ENCODE measurements around the gene RNASEL. TPM values are rescaled to one million over a fixed set of nuclear protein-coding genes. Genes with fewer than 3 reads are reported as not detected.

Gene RNASEL
- total and polyA plus RNA-seq, 2 of the 13 experiments (the other 11 are each of a cell fraction or from before 2014, with no cell fraction given): 0.05 to 0.20 TPM

DNA sequence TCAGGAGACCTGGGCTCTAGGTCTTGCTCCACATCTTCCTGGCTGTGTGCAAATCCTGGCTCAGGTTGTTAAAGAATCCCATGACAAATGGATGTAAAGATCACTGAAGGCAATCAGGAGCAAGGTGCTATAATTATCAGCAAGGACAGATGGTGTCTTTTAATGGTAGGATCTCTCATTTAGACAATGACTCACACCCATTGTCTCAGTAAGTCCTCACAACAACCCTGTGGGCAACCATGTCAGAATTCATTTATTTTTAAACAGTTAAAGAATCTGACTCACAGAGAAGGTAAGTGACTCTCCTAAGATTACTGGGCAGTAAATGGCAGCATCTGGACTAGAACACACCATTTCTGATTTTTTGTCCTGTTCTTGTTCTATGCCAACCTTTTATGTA lies 32.8 kb downstream of the RNASEL start:
- H4K20me1 ChIP-seq (ENCODE audit: insufficient read depth, low read length): no peaks in the 10 kb centered on the region
- H2AFZ ChIP-seq (ENCODE audit: low read length): no peak overlapping the region
- ChIA-PET CTCF (ENCODE audit: low intra/inter-chr PET ratio, low total read pairs) (no interaction called here), POLR2A (no interaction called here)
- intact Hi-C loops (cut with micrococcal nuclease; ENCODE audit: unreplicated experiment) (no loop called here), in situ Hi-C loops (cut with HindIII; ENCODE audit: extremely low pct_ligation_motif_present, low pct_unique_long_range_greater_than_20kb) (no loop called here)
- H3K4me1 ChIP-seq (ENCODE audit: insufficient read depth, low read length): no peaks in the 10 kb centered on the region
- DNase-seq (ENCODE audit: low spot score) (no peak), ATAC-seq (no peak), FAIRE-seq (no peak)
- no peak overlapping the region for H3K4me3 ChIP-seq (replicated peaks in 1 of 3; ENCODE audit: insufficient read depth in 1 of 3, low read depth in 2 of 3, low read length in 3 of 3)
- no TSS peak for BruUV-seq (replicated peaks)
- H3K79me2 ChIP-seq (ENCODE audit: insufficient read depth, low read length): no peaks in the 10 kb centered on the region
- no peak overlapping the region for H3K4me2 ChIP-seq (ENCODE audit: low read depth, low read length)
- no peak overlapping the region for H3K9ac ChIP-seq (ENCODE audit: insufficient read depth, low read depth, low read length)
- no peak overlapping the region for H3K27ac ChIP-seq (ENCODE audit: extremely low read length, insufficient read depth, low read length)
- no peaks in the 10 kb centered on the region; a peak in 1 of 5 replicates for H3K27me3 ChIP-seq (ENCODE audit: control insufficient read depth in 1 of 2, insufficient read depth in 2 of 2, low read length in 2 of 2)
- no peaks in the 10 kb centered on the region; the same call in 1 of the 2 replicates for H3K9me3 ChIP-seq (ENCODE audit: low read length)
- no peaks in the 10 kb centered on the region for H3K36me3 ChIP-seq (replicated peaks in 1 of 2; ENCODE audit: control insufficient read depth in 1 of 2, insufficient read depth in 2 of 2, low read length in 2 of 2)
- TF ChIP-seq, protein P1, sequence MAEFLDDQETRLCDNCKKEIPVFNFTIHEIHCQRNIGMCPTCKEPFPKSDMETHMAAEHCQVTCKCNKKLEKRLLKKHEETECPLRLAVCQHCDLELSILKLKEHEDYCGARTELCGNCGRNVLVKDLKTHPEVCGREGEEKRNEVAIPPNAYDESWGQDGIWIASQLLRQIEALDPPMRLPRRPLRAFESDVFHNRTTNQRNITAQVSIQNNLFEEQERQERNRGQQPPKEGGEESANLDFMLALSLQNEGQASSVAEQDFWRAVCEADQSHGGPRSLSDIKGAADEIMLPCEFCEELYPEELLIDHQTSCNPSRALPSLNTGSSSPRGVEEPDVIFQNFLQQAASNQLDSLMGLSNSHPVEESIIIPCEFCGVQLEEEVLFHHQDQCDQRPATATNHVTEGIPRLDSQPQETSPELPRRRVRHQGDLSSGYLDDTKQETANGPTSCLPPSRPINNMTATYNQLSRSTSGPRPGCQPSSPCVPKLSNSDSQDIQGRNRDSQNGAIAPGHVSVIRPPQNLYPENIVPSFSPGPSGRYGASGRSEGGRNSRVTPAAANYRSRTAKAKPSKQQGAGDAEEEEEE (CRISPR knock-in tag; IDR thresholded peaks at IDR 0.05; ENCODE audit: borderline replicate concordance): no peak
- TF ChIP-seq, protein P2, sequence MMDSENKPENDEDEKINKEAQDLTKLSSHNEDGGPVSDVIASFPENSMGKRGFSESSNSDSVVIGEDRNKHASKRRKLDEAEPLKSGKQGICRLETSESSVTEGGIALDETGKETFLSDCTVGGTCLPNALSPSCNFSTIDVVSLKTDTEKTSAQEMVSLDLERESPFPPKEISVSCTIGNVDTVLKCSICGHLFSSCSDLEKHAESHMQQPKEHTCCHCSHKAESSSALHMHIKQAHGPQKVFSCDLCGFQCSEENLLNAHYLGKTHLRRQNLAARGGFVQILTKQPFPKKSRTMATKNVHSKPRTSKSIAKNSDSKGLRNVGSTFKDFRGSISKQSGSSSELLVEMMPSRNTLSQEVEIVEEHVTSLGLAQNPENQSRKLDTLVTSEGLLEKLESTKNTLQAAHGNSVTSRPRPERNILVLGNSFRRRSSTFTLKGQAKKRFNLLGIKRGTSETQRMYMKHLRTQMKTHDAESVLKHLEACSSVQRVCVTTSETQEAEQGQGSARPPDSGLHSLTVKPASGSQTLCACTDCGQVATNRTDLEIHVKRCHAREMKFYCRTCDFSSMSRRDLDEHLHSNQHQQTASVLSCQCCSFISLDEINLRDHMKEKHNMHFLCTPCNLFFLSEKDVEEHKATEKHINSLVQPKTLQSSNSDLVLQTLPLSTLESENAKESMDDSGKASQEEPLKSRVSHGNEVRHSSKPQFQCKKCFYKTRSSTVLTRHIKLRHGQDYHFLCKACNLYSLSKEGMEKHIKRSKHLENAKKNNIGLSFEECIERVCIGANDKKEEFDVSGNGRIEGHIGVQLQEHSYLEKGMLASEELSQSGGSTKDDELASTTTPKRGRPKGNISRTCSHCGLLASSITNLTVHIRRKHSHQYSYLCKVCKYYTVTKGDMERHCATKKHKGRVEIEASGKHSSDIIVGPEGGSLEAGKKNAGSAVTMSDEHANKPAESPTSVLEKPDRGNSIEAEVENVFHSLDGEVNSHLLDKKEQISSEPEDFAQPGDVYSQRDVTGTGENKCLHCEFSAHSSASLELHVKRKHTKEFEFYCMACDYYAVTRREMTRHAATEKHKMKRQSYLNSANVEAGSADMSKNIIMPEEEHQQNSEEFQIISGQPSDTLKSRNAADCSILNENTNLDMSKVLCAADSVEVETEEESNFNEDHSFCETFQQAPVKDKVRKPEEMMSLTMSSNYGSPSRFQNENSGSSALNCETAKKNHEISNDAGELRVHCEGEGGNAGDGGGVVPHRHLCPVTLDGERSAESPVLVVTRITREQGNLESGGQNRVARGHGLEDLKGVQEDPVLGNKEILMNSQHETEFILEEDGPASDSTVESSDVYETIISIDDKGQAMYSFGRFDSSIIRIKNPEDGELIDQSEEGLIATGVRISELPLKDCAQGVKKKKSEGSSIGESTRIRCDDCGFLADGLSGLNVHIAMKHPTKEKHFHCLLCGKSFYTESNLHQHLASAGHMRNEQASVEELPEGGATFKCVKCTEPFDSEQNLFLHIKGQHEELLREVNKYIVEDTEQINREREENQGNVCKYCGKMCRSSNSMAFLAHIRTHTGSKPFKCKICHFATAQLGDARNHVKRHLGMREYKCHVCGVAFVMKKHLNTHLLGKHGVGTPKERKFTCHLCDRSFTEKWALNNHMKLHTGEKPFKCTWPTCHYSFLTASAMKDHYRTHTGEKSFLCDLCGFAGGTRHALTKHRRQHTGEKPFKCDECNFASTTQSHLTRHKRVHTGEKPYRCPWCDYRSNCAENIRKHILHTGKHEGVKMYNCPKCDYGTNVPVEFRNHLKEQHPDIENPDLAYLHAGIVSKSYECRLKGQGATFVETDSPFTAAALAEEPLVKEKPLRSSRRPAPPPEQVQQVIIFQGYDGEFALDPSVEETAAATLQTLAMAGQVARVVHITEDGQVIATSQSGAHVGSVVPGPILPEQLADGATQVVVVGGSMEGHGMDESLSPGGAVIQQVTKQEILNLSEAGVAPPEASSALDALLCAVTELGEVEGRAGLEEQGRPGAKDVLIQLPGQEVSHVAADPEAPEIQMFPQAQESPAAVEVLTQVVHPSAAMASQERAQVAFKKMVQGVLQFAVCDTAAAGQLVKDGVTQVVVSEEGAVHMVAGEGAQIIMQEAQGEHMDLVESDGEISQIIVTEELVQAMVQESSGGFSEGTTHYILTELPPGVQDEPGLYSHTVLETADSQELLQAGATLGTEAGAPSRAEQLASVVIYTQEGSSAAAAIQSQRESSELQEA (CRISPR knock-in tag; IDR thresholded peaks at IDR 0.05; ENCODE audit: not compliant biosample characterization): no peak
- TF ChIP-seq, protein P3, sequence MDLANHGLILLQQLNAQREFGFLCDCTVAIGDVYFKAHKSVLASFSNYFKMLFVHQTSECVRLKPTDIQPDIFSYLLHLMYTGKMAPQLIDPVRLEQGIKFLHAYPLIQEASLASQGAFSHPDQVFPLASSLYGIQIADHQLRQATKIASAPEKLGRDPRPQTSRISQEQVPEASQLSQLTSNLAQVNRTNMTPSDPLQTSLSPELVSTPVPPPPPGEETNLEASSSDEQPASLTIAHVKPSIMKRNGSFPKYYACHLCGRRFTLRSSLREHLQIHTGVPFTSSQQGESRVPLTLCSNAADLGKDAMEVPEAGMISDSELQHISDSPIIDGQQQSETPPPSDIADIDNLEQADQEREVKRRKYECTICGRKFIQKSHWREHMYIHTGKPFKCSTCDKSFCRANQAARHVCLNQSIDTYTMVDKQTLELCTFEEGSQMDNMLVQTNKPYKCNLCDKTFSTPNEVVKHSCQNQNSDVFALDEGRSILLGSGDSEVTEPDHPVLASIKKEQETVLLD (CRISPR knock-in tag; IDR thresholded peaks at IDR 0.05; ENCODE audit: low read depth): no peak
- no peak for TF ChIP-seq ZNF496 (CRISPR knock-in tag; IDR thresholded peaks at IDR 0.05; ENCODE audit: insufficient replicate concordance)
- TF ChIP-seq ZNF263 (CRISPR knock-in tag; IDR thresholded peaks at IDR 0.05): no peak
- TF ChIP-seq FOXA1 (IDR thresholded peaks at IDR 0.05): no peak
- TF ChIP-seq FOXA1 (CRISPR knock-in tag; IDR thresholded peaks at IDR 0.05): no peak
- TF ChIP-seq PCBP1 (IDR thresholded peaks at IDR 0.05; ENCODE audit: borderline replicate concordance, low read depth, low read length): no peak
